NT2/D1 (cell line): Measurements from ENCODE around the gene IFRD2.
"Not testable (repeated sequence)": the region's sequence is repeated elsewhere in the genome, so short reads cannot be mapped to it uniquely, and the experiment has no call there.

Experiments
- DNase-seq: peaks from one replicate; pipeline ENCODE4 v3.0.0-alpha.2; 2011; ENCODE audit warnings: low read depth, low spot score
- H3K27me3 ChIP-seq: 2 replicates; pipeline ENCODE4 v1.6.0; 2011; ENCODE audit warnings: mild to moderate bottlenecking; ENCODE audit not compliant: insufficient read length, insufficient read depth
- H3K36me3 ChIP-seq: 2 replicates; pipeline ENCODE4 v1.6.1; 2011; ENCODE audit warnings: mild to moderate bottlenecking, low read length, mixed read lengths; ENCODE audit not compliant: insufficient read depth, insufficient read length
- H3K4me1 ChIP-seq: 2 replicates; pipeline ENCODE4 v1.5.1; 2011; ENCODE audit not compliant: insufficient read depth, insufficient read length
- H3K4me3 ChIP-seq: 2 replicates; pipeline ENCODE4 v1.5.1; 2011; ENCODE audit warnings: low read depth; ENCODE audit not compliant: insufficient read length
- H3K9ac ChIP-seq: 2 replicates; pipeline ENCODE4 v1.6.0; 2011; ENCODE audit warnings: low read depth; ENCODE audit not compliant: insufficient read length
- H3K9me3 ChIP-seq: 2 replicates; pipeline ENCODE4 v1.5.1; 2011; ENCODE audit warnings: mild to moderate bottlenecking, low read length; ENCODE audit not compliant: insufficient read depth
- SUZ12 ChIP-seq: IDR thresholded peaks from 2 replicates; pipeline ENCODE4 v1.6.1; 2011; ENCODE audit not compliant: insufficient read length, insufficient read depth; ENCODE audit errors: extremely low read depth
- YY1 ChIP-seq: IDR thresholded peaks from 2 replicates; pipeline ENCODE4 v1.6.1; 2011; ENCODE audit not compliant: insufficient read length, insufficient read depth
- ZNF274 ChIP-seq: IDR thresholded peaks from 2 replicates; pipeline ENCODE4 v1.6.1; 2011; ENCODE audit warnings: mild to moderate bottlenecking, low read depth, low read length

The IFRD2 gene

DNA sequence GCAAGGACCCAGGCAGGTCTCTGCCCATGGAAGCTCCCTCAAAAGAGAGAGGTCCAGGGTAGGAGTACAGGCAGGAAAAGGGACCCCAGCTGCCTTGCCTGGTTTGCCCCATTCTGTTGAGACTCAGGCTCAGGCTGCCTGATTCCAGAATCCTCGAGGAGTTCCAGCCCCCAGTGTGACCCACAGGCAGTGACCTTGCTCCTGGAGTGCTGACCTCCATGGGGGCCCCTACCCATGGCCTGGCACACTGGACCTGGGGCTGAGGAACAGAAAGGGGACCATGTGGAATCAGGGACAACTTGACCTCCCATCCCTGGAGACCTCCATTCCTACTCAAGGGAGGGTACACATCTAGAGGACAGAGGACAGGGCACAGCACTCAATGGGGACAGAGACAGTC, 26.7 kb downstream of the IFRD2 start:
- Histone ChIP-seq H3K4me1 (peaks cover 69% of the 10 kb centered on the region), H3K9ac (peak overlapping the region; percentile 68), H3K36me3 (peaks cover 9% of the 10 kb centered on the region), H3K27me3 (no peaks in the 10 kb centered on the region), H3K9me3 (no peaks in the 10 kb centered on the region), H3K4me3 (no peak overlapping the region)
- no peak for TF ChIP-seq ZNF274
- no peak for TF ChIP-seq SUZ12
- no peak for TF ChIP-seq YY1
- DNase-seq: no peak

DNA sequence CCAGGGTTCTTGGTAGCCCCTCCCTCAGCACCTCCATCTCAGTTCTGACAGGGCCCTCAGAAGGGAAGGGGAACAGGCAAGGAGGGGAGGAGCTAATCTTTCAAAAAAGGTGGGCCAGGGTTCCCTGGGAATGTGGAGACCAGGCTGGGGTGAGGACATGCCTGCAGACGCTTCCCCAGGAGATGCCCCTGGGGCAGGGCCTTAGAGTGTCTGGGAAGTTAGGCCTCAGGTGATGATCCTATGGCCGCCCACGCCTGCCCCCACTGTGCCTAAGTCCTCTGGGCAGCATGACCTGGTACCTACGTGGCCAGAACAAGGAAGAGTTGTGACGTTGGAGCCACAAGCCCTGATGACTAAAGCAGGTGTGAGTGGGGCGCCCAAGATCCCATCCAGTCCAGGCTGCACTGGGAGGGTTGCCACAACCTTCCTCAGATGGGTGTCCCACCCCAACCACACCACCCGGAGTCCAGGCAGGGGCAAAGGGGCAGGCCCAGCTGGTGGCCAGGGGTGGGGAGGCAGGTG, 27.2 kb downstream of the IFRD2 start:
- Histone ChIP-seq H3K4me1 (peaks cover 65% of the 10 kb centered on the region), H3K27me3 (no peaks in the 10 kb centered on the region), H3K4me3 (no peak overlapping the region), H3K9me3 (no peaks in the 10 kb centered on the region), H3K36me3 (peaks cover 3% of the 10 kb centered on the region), H3K9ac (peak overlapping the region; percentile 68)
- no peak for DNase-seq
- TF ChIP-seq YY1: no peak
- TF ChIP-seq SUZ12: no peak
- TF ChIP-seq ZNF274: no peak

DNA sequence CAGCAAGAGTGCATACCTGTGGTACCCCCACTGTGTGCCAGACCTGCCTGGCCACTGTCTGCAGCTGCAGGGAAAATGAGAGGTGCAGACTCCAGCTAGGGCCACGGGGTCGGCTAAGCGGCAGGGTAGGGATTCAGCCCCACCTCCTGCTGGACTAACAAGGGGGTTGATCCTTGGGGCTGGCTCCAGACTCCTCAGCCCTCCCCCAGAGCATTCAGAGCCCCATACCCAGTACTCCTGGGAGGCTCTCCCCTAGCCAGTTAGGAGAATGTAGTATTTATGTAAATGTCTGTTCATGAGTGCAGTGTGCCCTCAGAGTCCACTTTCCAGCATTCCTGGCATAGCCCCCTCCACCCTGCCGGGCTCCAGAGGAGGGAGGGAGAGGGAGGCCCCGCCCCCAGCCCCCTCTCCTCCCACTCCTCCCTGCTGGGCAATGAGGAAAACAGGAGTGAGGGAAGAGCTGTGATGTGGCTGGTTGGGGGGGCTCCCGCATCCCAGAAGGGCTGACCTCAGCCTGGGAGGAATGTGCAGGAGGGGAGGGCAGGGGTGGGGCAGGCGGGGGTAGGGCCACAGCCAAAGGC, 27.8 kb downstream of the IFRD2 start:
- peaks cover 64% of the 10 kb centered on the region for H3K4me1 ChIP-seq
- DNase-seq: peak; percentile 99

DNA sequence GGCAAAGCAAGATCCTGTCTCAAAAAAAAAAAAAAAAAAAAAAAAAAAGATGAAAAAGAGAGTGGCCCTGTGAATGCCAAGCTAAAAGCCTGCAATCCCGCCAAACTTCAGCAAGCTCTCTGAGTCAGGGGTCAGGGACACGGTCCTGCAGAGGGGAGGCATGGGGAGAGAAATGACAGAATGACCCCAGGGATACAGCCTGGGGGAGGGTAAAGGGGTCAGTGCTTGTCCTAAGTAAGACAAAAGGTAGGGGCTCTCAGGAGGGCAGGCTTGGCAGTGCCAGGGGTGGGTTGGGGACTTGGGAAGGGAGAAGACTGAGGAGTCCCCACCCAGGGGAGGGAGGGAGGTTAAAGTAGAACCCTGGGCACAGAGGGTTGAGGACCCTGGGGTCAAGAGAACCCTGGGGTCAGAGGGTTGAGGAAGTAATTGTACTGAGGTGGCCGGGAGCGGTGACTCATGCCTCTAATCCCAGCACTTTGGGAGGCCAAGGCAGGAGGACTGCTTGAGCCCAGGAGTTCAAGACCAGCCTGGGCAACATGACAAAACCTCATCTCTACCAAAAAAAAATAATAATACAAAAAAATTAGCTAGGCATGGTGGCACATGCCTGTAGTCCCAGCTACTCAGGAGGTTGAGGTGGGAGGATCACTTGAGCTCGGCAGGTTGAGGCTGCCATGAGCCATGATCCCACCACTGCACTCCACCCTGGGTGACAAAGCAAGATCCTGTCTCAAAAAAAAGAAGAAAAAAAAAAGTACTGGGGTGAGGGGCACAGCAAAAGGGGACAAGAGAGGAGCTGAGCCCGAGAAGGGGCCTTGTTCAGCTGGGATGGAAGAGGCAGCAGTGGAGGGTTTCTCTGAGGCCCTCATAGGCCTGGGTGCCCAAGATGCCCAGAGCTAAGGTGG, 28.5 kb downstream of the IFRD2 start:
- peak overlapping the region; percentile 92 for H3K9ac ChIP-seq
- no peak for DNase-seq
- H3K36me3 ChIP-seq: peaks cover 13% of the 10 kb centered on the region
- peaks cover 67% of the 10 kb centered on the region for H3K4me1 ChIP-seq
- no peaks in the 10 kb centered on the region for H3K27me3 ChIP-seq
- H3K9me3 ChIP-seq: no peaks in the 10 kb centered on the region
- peak overlapping the region; percentile 1 for H3K4me3 ChIP-seq
- TF ChIP-seq SUZ12 (no peak), ZNF274 (no peak), YY1 (no peak)

More for the DNA sequence above, 27.8 kb downstream of the IFRD2 start:
- Histone ChIP-seq H3K36me3 (peaks cover 6% of the 10 kb centered on the region), H3K9me3 (no peaks in the 10 kb centered on the region), H3K27me3 (no peaks in the 10 kb centered on the region), H3K4me3 (peak overlapping the region; percentile 1), H3K9ac (peak overlapping the region; percentile 92)
- TF ChIP-seq SUZ12: no peak
- TF ChIP-seq ZNF274: no peak
- no peak for TF ChIP-seq YY1

DNA sequence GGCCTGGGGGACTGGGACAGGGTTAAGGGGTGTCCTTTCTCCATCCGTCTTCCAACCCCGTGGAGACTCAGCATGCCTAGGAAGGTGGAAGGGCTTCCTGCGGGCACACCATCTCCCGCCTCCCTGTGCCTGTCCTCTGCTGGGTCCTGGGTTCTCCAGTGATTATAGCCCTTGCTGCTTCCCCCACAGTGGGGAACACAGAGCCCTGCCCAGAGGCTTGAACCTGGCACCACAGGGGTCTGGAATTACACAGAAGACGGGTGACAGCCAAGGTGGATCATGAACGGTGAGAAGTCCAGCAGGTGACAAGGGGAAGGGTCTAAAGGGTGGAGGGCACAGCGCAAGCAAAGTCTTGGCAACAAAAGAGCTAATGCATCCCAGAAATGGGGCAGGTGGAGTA, 29.5 kb downstream of the IFRD2 start:
- Histone ChIP-seq H3K9me3 (no peaks in the 10 kb centered on the region), H3K36me3 (peaks cover 22% of the 10 kb centered on the region), H3K9ac (peak overlapping the region; percentile 34), H3K27me3 (no peaks in the 10 kb centered on the region), H3K4me3 (no peak overlapping the region), H3K4me1 (peaks cover 63% of the 10 kb centered on the region)
- TF ChIP-seq ZNF274: no peak
- DNase-seq: no peak

DNA sequence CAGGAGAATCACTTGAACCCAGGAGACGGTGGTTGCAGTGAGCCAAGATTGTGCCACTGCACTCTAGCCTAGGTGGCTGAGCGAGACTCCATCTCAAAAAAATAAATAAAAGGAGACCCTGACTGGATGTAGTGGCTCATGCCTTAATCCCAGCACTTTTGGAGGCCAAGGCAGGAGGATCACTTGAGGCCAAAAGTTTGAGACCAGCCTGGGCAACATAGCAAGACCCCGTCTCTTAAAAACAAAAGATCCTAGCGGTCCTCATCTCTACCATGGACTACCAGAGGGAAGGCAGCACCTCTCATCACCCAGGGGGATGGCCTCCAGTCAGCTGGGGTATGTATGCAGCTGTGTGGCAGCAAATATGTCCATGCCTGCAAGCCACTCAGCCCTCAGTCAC, 30.0 kb downstream of the IFRD2 start:
- peak overlapping the region; percentile 34 for H3K9ac ChIP-seq
- peaks cover 28% of the 10 kb centered on the region for H3K36me3 ChIP-seq
- H3K4me1 ChIP-seq: peaks cover 61% of the 10 kb centered on the region
- not testable (repeated sequence) for H3K27me3 ChIP-seq, H3K4me3 ChIP-seq, H3K9me3 ChIP-seq, DNase-seq

DNA sequence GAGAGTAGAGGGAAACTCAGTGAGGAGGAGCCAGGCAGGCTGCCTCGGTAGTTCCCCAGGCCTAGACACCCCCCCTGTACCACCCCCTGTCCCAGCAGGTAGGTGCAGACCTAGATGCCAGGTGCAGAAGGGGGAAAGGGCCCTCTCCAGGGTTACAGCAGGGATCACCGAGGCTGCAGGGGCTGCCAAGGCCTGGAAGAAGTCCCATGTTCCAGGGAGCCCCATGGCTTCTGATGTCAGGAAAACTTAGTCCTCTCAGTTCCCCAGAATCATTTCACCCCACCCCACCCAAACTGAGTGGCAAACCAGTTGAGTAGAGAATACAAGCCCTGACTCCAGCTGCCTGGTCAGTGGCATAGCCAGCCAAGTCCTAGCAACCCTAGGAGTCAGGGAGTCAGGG, 30.7 kb downstream of the IFRD2 start:
- Histone ChIP-seq H3K9me3 (no peaks in the 10 kb centered on the region), H3K4me1 (peaks cover 61% of the 10 kb centered on the region), H3K27me3 (no peaks in the 10 kb centered on the region), H3K9ac (peak overlapping the region; percentile 94), H3K4me3 (no peak overlapping the region), H3K36me3 (peaks cover 35% of the 10 kb centered on the region)
- DNase-seq: no peak
- TF ChIP-seq ZNF274 (no peak), YY1 (no peak), SUZ12 (no peak)
